GM19099 (cell line): ENCODE data around the gene DNAJC5.

Experiments
- POLR2A ChIP-seq: IDR thresholded peaks from 3 replicates; pipeline ENCODE4 v1.6.1; 2011; ENCODE audit warnings: low read depth; ENCODE audit not compliant: insufficient read length; ENCODE audit errors: extremely low read depth

Gene DNAJC5

DNA sequence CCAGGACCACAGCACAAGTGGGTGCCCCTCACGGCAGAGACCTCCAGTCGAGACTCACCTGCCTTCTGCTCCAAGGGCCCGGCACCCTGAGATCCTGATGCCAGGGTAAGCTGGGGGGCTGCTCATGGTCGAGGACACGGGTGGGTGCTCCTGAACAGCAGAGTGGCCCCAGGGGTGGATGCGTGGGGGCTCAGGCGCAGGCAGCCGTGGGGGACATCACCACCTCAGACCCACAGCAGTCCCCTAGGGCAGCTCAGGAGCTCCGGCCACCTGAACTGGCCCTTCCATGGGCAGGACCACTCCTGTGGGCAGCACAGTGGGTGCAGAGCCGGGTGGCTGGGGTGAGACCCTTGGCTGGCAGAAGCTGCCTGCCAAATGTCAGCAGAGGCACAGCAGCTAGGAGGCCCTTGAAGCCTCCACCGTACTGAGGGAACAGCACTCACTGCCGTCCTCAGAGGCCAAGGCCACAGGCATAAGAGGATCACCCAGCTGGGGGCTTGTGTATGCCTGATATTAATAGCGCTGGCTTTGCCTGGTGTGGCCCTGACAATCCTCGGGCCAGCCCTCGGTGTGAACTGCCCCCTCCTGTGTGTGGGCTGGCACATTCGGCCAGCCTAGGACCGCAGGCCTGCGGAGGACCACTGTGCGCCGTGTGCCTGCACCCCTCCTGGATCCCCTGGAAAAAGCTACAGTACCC lies 55.9 kb downstream of the DNAJC5 start:
- TF ChIP-seq POLR2A, result no peak

DNA sequence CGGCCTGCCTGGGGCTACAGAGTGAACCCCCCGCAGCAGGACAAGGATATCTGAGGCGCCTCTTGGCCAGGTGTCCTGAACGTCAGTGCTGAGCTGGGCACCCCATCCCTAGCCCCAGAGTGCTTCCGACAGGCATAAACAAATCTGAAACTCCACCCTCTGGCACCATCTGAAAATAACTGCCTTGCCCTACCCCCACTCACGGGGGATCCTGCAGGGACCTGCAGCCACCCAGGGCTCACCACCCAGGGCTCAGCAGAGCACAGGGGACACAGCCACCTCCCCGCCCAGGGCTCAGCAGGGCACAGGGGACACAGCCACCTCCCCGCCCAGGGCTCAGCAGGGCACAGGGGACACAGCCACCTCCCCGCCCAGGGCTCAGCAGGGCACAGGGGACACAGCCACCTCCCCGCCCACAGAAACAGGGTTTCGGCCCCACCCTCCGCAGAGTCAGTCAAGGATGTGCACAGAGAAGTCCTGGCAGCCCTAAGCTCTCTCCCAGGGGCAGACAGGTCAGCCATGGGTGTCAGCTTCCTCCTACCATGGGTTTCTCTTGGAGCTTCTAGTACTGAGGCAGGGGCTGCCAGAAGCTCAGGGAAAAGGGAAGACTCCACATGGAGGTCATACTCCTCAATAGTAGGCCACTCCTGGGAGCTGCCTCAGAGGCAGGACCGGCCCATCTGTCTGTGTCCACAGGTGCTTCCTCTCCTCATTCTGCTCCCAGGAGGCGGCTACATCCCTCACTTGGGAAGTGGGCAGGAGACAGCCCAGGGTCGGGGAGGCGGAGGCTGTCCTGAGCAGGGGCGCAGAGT lies 56.7 kb downstream of the DNAJC5 start:
- TF ChIP-seq POLR2A, result no peak

DNA sequence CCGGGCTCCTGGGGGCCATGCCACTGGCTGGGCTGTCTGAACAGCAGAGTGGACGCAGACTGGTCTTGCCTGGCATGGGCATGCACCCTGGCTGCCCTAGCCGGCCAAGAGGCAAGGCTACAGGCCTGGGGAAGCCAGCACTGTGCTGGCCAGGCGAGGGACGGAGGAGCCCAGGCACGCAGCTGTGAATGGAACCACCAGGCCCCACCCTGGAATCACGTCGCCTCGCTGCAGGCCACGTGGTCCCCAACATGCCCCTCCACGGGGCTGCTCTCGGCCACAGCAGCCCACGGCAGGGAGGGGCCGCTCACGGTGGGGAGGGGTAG lies 57.2 kb downstream of the DNAJC5 start:
- no peak for TF ChIP-seq POLR2A

DNA sequence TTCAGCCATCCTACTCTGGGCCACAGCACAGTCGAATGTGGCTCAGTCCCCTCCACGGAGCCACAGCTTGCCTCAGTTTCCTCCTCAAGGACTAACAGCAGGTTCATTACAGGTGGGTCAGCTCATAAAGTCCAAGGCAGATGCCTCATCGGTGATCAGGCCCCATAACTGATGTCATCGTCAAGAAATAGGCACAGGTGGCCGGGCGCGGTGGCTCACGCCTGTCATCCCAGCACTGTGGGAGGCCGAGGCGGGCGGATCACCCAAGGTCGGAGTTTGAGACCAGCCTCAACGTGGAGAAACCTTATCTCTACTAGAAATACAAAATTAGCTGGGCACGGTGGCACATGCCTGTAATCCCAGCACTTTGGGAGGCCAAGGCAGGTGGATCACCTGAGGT lies 57.8 kb downstream of the DNAJC5 start:
- no peak for TF ChIP-seq POLR2A

DNA sequence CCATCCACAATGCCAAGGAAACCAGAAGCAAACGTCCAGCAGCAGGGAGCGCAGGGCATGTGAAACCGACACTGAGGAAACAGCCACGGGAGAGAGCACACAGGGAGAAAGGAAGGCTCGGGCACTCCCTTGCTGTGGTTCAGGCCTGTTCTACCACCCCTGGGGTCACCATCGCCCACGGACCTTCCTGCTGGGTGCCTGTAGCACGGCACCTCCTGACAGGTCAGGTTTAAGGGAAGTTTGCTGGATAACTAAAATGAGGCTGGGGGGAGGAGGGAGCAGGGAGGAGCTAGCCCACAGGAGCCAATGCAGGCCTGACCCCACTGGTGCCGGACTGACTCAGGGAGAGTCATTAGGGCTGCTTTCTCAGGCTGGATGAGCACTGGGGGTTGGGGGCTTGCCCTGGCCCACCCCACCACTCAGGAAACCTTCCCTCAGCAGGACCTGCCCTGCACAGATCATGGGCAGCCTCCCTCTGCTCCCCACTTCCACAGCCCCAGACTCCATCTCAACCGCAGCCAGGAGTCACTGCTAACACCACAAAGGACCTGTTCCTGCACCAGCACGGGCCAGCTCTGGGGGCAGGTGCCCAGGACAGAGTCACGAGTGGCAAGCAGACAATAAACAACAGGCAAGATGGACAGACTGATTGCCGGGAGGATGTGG lies 59.0 kb downstream of the DNAJC5 start:
- TF ChIP-seq POLR2A, result no peak

DNA sequence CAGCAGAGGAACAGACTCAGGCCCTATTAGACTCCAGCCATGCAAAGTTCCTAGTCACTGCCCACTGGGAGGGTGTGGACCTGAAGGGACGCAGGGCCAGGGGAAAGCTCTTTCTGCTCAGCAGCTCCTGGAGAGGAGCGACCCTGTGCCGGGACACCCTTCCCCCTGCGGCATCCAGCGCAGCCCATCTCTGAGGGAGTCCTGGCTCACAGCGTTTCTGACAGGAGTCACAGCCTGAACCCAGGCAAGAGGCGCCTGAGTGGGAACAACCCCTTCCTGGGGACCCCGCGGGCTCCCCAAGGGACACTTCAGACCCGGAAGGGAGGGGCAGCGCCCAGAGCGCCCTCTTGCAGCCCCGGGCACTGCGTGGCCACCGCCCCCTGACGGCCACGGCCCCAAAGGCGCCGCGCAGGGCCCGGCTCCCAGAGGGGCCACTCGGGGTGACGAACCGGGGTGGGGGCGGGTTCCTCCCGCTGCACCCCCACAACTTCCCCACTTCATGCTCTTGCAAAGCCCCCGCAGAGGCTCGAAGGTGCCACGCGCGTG lies 60.4 kb downstream of the DNAJC5 start:
- TF ChIP-seq POLR2A, result no peak

DNA sequence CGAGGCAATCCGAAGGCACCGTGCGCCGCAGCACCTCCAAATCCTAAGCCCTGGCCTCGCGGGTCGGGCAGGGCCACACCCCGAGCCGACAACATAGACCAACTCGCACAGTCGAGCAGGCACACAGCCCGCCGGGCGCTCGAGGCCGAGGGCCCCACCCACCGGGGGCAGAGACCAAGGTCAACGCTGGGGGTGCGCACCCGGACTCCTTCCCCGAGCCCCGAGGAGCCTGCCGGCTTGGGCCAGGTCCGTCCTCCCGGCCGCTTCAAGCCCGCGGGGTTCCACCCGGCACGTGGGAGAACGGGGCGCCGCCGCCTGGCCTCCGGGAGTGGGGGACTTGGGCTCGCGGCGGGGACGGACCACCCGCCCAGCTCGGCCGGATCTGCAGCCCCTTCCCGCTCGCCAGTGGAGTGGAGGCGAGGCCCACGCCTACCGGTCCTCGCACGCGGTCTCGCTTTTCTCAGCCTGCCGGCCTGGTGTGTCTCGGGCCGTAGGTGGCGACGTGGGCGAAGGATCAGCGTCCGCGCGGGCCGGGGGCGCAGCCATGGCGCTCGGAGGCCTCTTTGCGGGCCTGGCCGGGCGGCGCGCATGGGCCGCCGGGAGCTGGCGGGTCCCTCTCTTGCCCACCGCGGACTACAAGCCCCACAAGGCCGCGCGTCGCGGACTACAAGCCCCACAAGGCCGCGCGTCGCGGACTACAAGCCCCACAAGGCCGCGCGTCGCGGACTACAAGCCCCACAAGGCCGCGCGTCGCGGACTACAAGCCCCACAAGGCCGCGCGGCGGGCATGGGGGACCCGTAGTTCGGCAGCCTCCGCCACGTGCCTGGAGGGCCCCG lies 61.1 kb downstream of the DNAJC5 start, which contains the start of gene UCKL1:
Gene UCKL1 (minus strand): TSS at position 590 of the 837 bp plus-strand sequence. CDS start 44 bp downstream, at position 546.
- peak; percentile 81 for TF ChIP-seq POLR2A

DNA sequence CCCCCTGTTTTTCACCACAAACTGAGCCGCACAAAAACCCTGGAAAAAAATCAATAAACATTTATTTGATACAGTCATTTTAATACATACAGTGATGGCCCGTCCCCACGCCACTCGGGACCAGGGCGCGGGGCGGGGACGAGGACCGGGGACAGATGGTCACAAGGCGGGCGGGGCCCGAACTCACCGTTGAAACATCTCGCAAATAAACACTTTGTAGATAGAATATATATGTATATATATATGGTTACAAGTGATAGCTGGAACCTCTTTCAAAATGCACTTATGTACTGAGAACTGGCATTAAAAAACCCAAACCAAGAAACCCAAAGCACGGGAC lies 61.7 kb downstream of the DNAJC5 start:
- TF ChIP-seq POLR2A, result no peak

DNA sequence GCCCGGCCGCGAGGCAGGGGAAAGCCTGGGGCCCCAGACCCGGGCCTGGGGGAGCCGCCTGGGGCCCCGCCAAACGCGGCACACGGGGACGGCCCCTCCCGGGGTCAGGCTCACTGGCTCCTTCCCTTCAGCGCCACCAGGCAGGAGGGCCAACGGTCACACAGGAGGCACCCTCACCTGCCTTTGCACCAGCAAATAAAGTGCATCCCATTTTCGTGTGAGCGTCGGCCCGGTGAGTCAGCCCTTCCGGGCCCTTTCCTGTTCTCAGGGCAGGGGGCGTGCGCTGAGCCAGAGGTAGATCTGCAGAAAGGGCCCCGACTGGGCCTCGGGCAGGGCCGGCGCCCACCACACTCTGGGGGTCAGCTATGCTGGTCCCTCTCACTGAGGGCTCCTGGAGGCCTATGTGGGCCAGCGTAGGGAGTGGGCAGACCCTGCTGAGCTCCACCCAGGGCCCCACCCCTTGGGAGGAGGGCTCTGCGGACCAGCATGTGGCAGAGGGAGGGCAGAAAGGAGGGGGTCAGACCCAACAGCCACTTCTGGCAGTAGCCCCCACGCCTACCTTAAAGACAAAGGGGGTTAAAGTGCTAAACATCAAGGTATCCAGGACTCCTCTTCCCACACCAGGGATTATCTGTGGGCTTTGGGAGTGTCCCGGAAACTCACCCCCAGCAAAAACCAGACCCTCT lies 62.2 kb downstream of the DNAJC5 start:
- TF ChIP-seq POLR2A, result peak; percentile 27

DNA sequence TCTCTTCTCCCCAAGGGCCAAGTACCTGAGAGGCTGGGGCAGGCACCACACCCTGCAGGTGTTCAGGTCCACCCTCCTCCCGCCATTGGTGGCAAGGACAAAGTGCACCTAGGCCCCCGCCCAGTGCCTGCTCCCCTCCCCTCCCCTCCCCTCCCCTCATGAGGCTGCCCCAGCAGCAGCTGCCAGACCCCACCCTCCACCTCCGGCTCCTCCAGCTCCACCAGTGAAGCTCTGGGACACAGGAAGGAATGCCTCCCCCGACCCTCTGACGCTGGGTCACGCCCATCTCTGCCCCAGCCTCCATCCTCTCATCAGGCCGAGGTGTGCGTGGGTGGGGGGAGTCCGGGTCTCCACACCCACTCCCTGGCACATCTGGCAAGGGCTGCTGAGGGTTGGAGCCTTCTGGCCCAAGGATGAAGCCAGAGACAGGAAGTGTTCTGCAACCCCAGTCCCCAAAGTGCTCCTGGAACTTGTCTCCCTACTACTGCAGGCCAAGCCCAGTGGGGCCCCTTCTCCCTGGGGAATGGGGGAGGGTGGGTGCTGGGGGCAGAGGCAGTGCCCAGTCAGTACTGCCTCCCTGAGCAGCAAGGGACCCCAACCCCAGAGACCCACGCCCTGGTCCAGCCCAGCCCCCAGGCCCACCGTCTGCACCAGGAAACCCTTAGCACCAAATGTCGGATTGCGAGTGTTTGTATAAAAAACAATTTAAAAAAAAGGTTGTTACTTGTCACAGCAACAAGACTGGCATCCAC lies 62.9 kb downstream of the DNAJC5 start:
- no peak for TF ChIP-seq POLR2A

DNA sequence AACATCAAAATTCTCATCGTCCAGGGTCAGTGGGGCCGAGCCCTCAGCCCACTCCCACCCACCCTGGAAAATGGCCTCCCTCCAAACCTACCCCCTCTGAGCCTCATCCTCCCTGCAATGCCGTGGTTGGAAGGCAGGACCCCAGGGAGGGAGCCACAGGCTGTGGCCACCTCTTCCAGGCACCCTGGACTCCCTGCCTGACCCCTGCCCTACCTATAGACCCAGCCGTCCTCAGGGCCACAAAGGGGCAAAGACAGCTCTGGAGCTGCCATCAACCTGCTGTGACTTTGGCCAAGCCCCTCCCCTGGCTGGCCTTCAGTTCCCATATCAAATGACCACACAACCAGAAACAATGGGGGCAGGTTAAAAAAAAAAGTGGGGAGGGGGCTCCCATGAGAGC lies 63.5 kb downstream of the DNAJC5 start:
- TF ChIP-seq POLR2A, result no peak

DNA sequence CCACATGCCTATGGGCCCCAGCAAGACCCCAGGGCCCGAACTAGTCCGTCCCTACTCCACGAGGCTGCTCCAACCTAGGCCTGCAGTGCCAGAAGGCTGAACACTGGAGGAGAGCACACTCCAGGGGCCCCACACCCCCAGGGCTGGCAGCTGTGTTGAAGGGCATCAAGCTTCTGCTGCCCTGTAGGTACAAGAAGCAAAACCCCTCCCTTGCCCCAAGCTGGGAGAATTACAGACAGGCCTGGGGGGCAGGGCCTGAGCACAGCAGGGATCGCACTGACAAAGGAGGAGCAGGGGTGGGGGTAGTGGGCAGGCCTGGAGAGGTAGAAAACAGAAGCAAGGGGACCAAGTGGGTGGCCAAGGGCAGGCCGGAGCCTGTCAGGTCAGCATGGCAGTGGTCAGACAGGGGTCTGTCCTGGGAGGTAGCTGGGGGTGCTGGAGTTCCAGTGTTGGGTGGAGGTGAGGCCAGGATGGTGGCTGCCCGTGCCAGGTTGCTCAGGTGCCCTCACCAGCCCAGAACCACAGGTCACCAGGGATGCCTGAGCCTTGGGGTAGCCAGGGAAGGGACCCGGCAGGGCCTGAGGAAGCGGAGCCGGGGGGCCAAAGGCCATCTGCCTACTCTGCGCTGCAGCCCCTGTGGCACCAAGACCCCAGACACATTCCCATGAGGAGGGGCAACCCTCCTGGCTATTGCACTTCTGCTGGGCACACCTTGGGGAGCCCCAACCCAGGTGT lies 64.2 kb downstream of the DNAJC5 start:
- TF ChIP-seq POLR2A, result no peak

DNA sequence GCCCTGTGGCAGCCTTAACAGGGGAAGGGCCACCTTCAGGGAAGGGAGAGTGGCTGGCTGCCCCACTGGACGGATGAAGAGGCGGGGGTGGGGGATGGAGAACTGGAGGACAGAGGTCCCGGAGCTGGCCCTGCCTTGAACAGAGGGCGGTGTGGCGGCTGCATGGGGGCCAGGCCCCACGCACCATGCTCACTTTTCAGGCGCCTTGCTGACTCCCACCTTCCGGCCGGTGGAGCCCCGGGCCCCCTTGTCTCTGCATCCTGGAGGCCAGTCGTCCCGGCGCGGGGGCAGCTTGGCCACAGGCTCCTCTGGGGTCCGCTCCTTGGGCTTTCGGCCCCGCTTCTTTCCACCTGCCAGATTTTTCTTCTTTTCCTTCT lies 64.8 kb downstream of the DNAJC5 start:
- TF ChIP-seq POLR2A, result no peak
